ENCODE results near the gene DPY19L1. TPM values are rescaled to one million over a fixed set of nuclear protein-coding genes. Genes with fewer than 3 reads are reported as not detected.

DPY19L1 gene
- total RNA-seq, 2 experiments from 2014 or later: 5.8 to 17.6 TPM

DNA sequence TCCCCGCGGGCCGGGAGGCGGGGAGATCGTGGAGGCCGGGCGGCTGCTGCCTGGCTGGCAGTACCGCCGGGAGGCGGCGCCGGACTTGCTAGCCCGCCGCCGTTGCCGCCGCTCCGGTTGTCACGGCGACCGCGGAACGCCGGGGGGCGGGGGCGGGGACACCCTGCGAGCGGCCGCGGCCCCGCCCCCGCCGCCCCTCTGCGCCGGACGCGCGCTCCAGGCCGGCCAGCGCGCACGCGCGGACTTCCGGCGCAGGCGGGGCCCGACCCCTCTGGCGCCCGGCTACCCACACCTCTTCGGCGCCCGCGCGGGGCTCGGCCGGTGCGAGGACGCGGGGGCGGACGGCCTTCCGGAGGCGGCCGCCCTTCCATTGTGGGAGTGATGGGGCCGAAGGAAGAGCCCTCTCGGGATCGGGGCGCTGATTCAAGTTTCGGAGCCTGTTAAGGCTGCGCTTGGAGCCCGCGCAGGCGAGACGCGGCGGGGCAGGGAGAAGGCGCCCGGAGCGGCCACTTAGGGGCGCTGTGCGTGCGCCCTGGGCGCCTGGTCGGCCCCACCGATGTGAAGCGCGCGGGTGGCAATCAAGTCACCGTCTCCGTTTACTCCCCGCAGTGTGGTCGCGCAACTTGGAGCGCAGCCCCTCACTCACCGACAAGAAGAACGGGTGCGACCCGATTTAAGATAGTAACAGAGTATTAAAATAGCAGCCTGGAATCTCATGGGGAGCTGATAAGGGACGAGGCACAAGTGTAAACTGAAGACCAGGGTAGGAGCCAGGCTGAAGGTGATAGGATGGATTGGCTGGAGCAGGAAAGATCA lies 449 bp upstream of the DPY19L1 start:
- no peaks in the 10 kb centered on the region for H3K9me3 ChIP-seq (ENCODE audit: low read length)
- no peaks in the 10 kb centered on the region for H4K20me1 ChIP-seq (ENCODE audit: insufficient read depth, low read length)
- ChIA-PET POLR2A (no interaction called here), CTCF (ENCODE audit: unreplicated experiment) (interaction anchor here (0.6 kb wide), 2 partner anchors 300 to 599 kb away, joined by 5 to 6 read pairs; no protein-coding TSS in a partner anchor)
- H3K36me3 ChIP-seq (ENCODE audit: insufficient read depth, low read length): no peaks in the 10 kb centered on the region
- H3K27ac ChIP-seq (ENCODE audit: low read depth, low read length, poor library complexity, severe bottlenecking): peak overlapping the region; percentile 61
- H3K4me3 ChIP-seq (ENCODE audit: low read depth, low read length, poor library complexity, severe bottlenecking): peak overlapping the region; percentile 79
- H3K9me2 ChIP-seq (ENCODE audit: insufficient read depth, low read length): no peaks in the 10 kb centered on the region
- no peak for TF ChIP-seq EZH2phosphoT487 (IDR thresholded peaks at IDR 0.05; ENCODE audit: borderline replicate concordance, low read depth, low read length)
- TF ChIP-seq, protein P1, sequence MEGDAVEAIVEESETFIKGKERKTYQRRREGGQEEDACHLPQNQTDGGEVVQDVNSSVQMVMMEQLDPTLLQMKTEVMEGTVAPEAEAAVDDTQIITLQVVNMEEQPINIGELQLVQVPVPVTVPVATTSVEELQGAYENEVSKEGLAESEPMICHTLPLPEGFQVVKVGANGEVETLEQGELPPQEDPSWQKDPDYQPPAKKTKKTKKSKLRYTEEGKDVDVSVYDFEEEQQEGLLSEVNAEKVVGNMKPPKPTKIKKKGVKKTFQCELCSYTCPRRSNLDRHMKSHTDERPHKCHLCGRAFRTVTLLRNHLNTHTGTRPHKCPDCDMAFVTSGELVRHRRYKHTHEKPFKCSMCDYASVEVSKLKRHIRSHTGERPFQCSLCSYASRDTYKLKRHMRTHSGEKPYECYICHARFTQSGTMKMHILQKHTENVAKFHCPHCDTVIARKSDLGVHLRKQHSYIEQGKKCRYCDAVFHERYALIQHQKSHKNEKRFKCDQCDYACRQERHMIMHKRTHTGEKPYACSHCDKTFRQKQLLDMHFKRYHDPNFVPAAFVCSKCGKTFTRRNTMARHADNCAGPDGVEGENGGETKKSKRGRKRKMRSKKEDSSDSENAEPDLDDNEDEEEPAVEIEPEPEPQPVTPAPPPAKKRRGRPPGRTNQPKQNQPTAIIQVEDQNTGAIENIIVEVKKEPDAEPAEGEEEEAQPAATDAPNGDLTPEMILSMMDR (conservative IDR thresholded peaks at IDR 0.05; ENCODE audit: low read length): peak; percentile 90
- H3K4me2 ChIP-seq (ENCODE audit: low read length): peak overlapping the region; percentile 88
- intact Hi-C loops (cut with micrococcal nuclease; ENCODE audit: unreplicated experiment): loop anchor here (5.0 kb wide), 3 partner anchors 90 to 650 kb away; partner anchors contain the start of gene TBX20
- peak overlapping the region; percentile 99 for H2AFZ ChIP-seq (ENCODE audit: low read length)
- DNase-seq (ENCODE audit: low spot score): peak; percentile 94
- peaks cover 27% of the 10 kb centered on the region for H3K4me1 ChIP-seq (ENCODE audit: insufficient read depth, low read length, poor library complexity, severe bottlenecking)
- no TSS peak for BruUV-seq (replicated peaks)
- H3K79me2 ChIP-seq (ENCODE audit: insufficient read depth, low read depth, low read length): no peaks in the 10 kb centered on the region

DNA sequence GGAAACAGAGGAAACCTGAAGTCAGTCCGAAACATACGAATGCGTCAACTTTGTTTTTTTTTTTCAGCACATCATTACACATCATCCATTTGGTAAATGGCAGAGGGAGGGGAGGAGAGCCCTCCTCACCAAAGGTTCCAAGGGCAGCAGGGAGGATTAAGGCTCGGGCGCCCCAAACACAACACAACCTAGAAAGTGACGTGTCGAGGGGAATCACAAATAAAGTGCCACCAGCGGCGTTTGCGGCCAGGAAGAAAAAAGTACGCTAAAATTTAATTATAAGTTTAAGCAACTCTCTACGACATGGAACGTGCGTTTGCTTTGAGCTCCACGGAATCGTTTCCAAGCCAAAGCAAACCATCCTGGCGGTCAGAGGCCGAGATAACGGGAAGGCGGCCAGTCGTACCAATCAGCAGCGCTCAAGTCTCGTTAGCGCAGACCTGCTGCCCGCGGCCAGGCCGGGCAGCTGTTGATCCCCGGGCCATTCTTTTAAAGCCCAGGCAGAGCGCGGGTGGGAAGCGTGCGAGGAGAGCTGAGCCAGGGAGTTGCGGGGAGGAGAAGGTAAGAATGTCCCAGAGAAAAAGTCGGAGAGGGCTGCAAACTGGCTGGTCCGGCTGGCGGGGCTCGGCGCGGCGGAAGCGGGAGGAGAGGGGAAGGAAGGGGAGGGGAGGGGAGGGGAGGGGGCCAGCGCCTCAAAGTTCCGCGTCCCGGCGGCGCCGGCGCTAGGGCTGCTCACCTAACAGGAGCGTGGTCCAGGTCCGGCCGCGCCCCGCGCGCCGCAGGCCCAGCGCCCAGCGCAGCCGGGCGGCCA lies 719 bp downstream of the DPY19L1 start:
- ChIA-PET POLR2A (interaction anchor here (0.6 to 1.5 kb wide), 2 partner anchors 18 to 224 kb away, joined by 3 to 4 read pairs; no protein-coding TSS in a partner anchor), CTCF (ENCODE audit: unreplicated experiment) (interaction anchor here (0.5 to 0.6 kb wide), 4 partner anchors 299 to 1057 kb away, joined by 3 to 6 read pairs (median 4); no protein-coding TSS in a partner anchor)
- Histone ChIP-seq H3K4me2 (ENCODE audit: low read length) (peak overlapping the region; percentile 95), H4K20me1 (ENCODE audit: insufficient read depth, low read length) (no peaks in the 10 kb centered on the region), H3K27ac (ENCODE audit: low read depth, low read length, poor library complexity, severe bottlenecking) (no peak overlapping the region), H3K79me2 (ENCODE audit: insufficient read depth, low read depth, low read length) (no peaks in the 10 kb centered on the region), H3K9me3 (ENCODE audit: low read length) (no peaks in the 10 kb centered on the region), H3K36me3 (ENCODE audit: insufficient read depth, low read length) (no peaks in the 10 kb centered on the region), H2AFZ (ENCODE audit: low read length) (peak overlapping the region; percentile 72; the same call in 1 of the 2 replicates), H3K4me3 (ENCODE audit: low read depth, low read length, poor library complexity, severe bottlenecking) (peak overlapping the region; percentile 79), H3K4me1 (ENCODE audit: insufficient read depth, low read length, poor library complexity, severe bottlenecking) (peaks cover 27% of the 10 kb centered on the region), H3K9me2 (ENCODE audit: insufficient read depth, low read length) (no peaks in the 10 kb centered on the region)
- no TSS peak for BruUV-seq (replicated peaks)
- TF ChIP-seq, protein P1 (conservative IDR thresholded peaks at IDR 0.05; ENCODE audit: low read length): no peak
- TF ChIP-seq EZH2phosphoT487 (IDR thresholded peaks at IDR 0.05; ENCODE audit: borderline replicate concordance, low read depth, low read length): no peak
- intact Hi-C loops (cut with micrococcal nuclease; ENCODE audit: unreplicated experiment): loop anchor here (5.0 kb wide), 3 partner anchors 89 to 651 kb away; partner anchors contain the start of gene TBX20
- DNase-seq (ENCODE audit: low spot score): peak; percentile 51

All from OCI-LY7 (cell line).